ENCODE measurements around the gene RGS2.

RGS2 gene, protein sequence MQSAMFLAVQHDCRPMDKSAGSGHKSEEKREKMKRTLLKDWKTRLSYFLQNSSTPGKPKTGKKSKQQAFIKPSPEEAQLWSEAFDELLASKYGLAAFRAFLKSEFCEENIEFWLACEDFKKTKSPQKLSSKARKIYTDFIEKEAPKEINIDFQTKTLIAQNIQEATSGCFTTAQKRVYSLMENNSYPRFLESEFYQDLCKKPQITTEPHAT

DNA sequence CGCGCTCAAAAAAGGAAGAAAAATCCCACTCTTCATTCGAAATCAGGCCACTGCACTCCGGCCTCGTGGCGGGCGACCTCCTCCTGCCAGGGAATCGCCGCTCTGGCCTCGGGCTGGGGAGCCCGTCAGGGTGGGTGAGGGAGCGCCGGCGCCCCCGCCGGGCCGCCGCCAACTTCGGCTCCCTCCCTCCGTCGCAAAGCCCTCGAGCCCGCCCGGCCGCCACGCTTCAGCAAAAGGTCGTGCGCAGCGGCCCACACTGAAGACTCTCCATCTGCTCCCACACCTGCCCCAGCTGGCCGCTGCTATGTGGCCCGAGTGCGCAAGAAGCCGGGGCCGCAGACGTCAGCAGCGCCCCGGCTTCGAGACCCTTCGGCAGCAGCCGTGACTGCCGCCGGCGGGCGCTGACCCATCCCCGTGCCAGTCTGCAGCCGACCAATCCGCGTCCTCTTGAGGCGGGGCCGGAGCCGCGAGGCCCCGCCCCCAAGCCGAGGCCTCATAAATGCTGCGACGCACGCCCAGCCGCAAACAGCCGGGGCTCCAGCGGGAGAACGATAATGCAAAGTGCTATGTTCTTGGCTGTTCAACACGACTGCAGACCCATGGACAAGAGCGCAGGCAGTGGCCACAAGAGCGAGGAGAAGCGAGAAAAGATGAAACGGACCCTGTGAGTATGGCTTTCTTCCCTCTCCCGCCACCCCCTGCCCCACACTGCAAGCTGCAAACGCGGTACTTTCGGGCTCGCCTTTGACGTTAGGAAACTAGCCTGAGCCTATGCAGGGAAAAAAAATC lies at the start of gene RGS2:
TSS of gene RGS2 (plus strand) at position 522 of the 789 bp plus-strand sequence. CDS start at position 555, 33 bp downstream.
- no peaks in the 10 kb centered on the region for H3K27me3 ChIP-seq (ENCODE audit: low read depth, low read length)
- peak within 1 kb of the TSS; percentile 97 for H3K27ac ChIP-seq (ENCODE audit: low read length)
- H3K4me3 ChIP-seq (ENCODE audit: low read depth in 1 of 2, low read length in 2 of 2), result peak within 1 kb of the TSS; percentile 76 to 89
- H3K9me3 ChIP-seq (ENCODE audit: control insufficient read depth in 1 of 2, low read length in 2 of 2), result no peaks in the 10 kb centered on the region
- peaks cover 20 to 24% of the 10 kb centered on the region in 2 donors for H3K36me3 ChIP-seq (ENCODE audit: control insufficient read depth in 1 of 2, insufficient read depth in 2 of 2, low read length in 2 of 2)
- H3K4me1 ChIP-seq (ENCODE audit: control insufficient read depth in 1 of 2, insufficient read depth in 2 of 2, low read length in 2 of 2), result peaks cover 0 to 7% of the 10 kb centered on the region in 2 donors

DNA sequence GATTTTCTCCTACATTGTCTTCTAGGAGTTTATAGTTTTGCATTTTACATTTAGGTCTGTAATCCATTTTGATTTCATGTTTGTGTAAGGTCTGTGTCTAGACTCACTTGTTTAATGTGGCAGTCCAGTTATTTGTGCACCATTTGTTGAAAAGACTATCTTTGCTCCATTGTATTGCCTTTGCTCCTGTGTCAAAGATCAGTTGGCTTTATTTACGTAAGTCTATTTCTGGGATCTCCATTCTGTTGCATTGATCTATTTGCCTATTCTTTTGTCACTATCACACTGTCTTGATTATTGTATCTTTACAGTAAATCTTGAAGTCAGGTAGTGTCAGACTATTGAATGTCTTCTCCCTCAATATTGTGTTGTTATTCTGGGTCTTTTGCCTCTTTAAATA lies 49.7 kb upstream of the RGS2 start:
- no peak overlapping the region for H3K4me3 ChIP-seq (ENCODE audit: low read depth in 1 of 2, low read length in 2 of 2)
- H3K27ac ChIP-seq (ENCODE audit: low read length), result no peak overlapping the region
- no peaks in the 10 kb centered on the region for H3K9me3 ChIP-seq (ENCODE audit: control insufficient read depth in 1 of 2, low read length in 2 of 2)
- H3K27me3 ChIP-seq (ENCODE audit: low read depth, low read length), result no peaks in the 10 kb centered on the region
- H3K36me3 ChIP-seq (ENCODE audit: control insufficient read depth in 1 of 2, insufficient read depth in 2 of 2, low read length in 2 of 2), result no peaks in the 10 kb centered on the region
- no peaks in the 10 kb centered on the region for H3K4me1 ChIP-seq (ENCODE audit: control insufficient read depth in 1 of 2, insufficient read depth in 2 of 2, low read length in 2 of 2)

DNA sequence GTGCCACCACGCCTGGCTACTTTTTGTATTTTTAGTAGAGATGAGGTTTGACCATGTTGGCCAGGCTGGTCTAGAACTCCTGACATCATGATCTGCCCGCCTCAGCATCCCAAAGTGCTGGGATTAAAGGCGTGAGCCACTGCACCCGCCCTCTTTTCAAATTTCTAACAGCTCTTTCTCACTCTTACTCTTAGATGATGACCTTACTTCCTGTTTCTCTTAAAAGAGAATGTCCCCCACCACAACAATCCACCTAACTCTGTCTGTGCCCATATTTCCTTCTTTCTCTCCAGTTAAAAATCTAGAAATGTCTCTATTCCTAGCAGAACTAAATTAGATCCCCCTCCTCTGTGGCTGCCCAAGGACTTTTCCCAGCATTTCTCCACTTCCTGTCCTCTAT lies 46.6 kb upstream of the RGS2 start:
- H3K9me3 ChIP-seq (ENCODE audit: control insufficient read depth in 1 of 2, low read length in 2 of 2), result no peaks in the 10 kb centered on the region
- no peaks in the 10 kb centered on the region for H3K4me1 ChIP-seq (ENCODE audit: control insufficient read depth in 1 of 2, insufficient read depth in 2 of 2, low read length in 2 of 2)
- H3K36me3 ChIP-seq (ENCODE audit: control insufficient read depth in 1 of 2, insufficient read depth in 2 of 2, low read length in 2 of 2), result no peaks in the 10 kb centered on the region
- no peak overlapping the region for H3K27ac ChIP-seq (ENCODE audit: low read length)
- no peaks in the 10 kb centered on the region for H3K27me3 ChIP-seq (ENCODE audit: low read depth, low read length)
- H3K4me3 ChIP-seq (ENCODE audit: low read depth in 1 of 2, low read length in 2 of 2), result no peak overlapping the region

DNA sequence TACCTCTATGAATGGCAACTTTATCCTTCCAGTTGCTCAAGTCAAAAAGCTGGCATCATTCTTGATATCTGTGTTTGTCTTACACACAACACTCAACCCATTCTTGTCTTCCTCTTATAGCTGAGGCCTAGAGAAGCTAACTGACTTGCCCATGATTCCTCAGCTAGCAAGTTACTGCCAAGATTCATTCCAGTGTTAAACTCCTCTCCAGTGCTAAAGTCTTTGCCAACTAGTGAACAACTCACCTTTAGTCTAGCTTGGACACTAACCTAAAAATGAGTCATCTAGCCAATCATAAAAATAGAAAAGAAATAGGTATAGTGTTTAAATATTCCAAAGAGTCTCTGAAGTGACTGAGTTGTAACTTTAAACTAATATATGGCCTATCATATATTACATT lies 45.6 kb upstream of the RGS2 start:
- Histone ChIP-seq H3K36me3 (ENCODE audit: control insufficient read depth in 1 of 2, insufficient read depth in 2 of 2, low read length in 2 of 2) (no peaks in the 10 kb centered on the region), H3K27ac (ENCODE audit: low read length) (no peak overlapping the region), H3K4me3 (ENCODE audit: low read depth in 1 of 2, low read length in 2 of 2) (no peak overlapping the region), H3K27me3 (ENCODE audit: low read depth, low read length) (no peaks in the 10 kb centered on the region), H3K4me1 (ENCODE audit: control insufficient read depth in 1 of 2, insufficient read depth in 2 of 2, low read length in 2 of 2) (no peaks in the 10 kb centered on the region), H3K9me3 (ENCODE audit: control insufficient read depth in 1 of 2, low read length in 2 of 2) (no peaks in the 10 kb centered on the region)

DNA sequence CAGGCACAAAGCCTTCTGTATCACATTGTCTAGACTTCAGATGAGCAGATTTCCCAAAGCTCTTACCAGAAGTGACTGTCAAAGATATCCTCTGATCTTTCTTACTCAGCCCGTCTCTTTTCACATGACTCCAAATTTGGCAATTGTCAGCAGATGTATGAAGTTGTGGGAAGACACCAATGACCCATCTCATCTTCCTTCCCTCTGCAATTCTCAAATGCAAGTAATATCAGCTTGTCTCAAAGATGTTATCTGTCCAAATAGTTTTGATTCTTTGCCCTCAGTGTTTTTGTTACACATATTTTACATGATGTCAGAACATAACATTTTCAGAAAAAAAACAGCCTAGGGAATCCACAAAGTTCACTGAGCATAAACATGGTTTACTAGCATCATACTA lies 45.1 kb upstream of the RGS2 start:
- H3K4me1 ChIP-seq (ENCODE audit: control insufficient read depth in 1 of 2, insufficient read depth in 2 of 2, low read length in 2 of 2), result no peaks in the 10 kb centered on the region
- H3K36me3 ChIP-seq (ENCODE audit: control insufficient read depth in 1 of 2, insufficient read depth in 2 of 2, low read length in 2 of 2), result no peaks in the 10 kb centered on the region
- no peak overlapping the region for H3K27ac ChIP-seq (ENCODE audit: low read length)

DNA sequence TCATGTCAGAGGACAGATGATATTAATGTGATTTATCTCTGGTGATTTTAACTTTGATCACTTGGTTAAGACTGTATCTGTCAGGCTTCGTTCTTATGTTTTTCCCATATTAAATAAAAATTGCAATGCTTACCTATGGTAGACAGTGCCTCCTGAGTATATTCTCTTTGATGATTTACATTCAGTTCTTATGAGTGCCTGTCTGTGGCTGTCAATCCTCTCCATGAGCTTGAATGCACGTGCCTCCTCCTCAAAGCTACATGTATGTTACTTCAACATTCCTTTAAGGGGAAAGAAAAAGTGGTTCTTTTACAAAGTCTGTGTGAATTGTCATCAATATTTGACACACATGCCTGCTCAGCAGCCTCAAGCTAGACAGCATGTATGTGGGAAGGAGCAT lies 44.2 kb upstream of the RGS2 start:
- Histone ChIP-seq H3K9me3 (ENCODE audit: control insufficient read depth in 1 of 2, low read length in 2 of 2) (no peaks in the 10 kb centered on the region), H3K4me3 (ENCODE audit: low read depth in 1 of 2, low read length in 2 of 2) (no peak overlapping the region), H3K4me1 (ENCODE audit: control insufficient read depth in 1 of 2, insufficient read depth in 2 of 2, low read length in 2 of 2) (no peaks in the 10 kb centered on the region), H3K27ac (ENCODE audit: low read length) (no peak overlapping the region), H3K27me3 (ENCODE audit: low read depth, low read length) (no peaks in the 10 kb centered on the region), H3K36me3 (ENCODE audit: control insufficient read depth in 1 of 2, insufficient read depth in 2 of 2, low read length in 2 of 2) (no peaks in the 10 kb centered on the region)

More for the DNA sequence above, 45.1 kb upstream of the RGS2 start:
- Histone ChIP-seq H3K9me3 (ENCODE audit: control insufficient read depth in 1 of 2, low read length in 2 of 2) (no peaks in the 10 kb centered on the region), H3K27me3 (ENCODE audit: low read depth, low read length) (no peaks in the 10 kb centered on the region), H3K4me3 (ENCODE audit: low read depth in 1 of 2, low read length in 2 of 2) (no peak overlapping the region)

DNA sequence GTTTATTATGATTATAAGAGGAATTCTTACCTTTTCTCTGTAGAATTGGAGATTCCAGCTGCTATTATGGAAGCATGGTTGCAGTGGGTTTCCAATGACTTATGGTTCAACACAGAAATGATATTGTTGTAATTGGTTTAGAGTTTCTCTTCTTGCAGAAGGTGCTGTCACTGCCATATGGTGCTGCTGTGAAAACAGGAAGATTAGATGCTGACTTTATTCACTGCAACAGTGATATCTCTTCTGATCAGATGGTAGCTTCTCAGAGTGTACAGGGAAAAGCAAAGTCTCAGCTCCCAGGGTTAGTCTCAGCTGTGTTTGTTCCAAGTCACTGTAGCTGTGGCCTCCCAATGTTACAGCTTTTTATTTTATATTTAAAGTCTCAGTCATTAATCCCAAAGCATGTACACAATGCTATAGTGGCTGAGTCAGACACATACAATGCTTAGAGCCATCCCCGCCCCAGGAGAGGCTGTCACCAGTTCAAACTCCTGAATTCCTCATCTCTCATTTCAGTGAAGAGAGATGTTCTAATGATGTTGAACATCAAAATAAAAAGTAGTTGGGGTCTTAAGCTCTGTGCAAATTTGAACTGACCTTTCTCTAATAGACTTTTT lies 42.7 kb upstream of the RGS2 start:
- Histone ChIP-seq H3K9me3 (ENCODE audit: control insufficient read depth in 1 of 2, low read length in 2 of 2) (no peaks in the 10 kb centered on the region), H3K27me3 (ENCODE audit: low read depth, low read length) (no peaks in the 10 kb centered on the region), H3K4me1 (ENCODE audit: control insufficient read depth in 1 of 2, insufficient read depth in 2 of 2, low read length in 2 of 2) (no peaks in the 10 kb centered on the region), H3K27ac (ENCODE audit: low read length) (no peak overlapping the region), H3K4me3 (ENCODE audit: low read depth in 1 of 2, low read length in 2 of 2) (no peak overlapping the region), H3K36me3 (ENCODE audit: control insufficient read depth in 1 of 2, insufficient read depth in 2 of 2, low read length in 2 of 2) (no peaks in the 10 kb centered on the region)

DNA sequence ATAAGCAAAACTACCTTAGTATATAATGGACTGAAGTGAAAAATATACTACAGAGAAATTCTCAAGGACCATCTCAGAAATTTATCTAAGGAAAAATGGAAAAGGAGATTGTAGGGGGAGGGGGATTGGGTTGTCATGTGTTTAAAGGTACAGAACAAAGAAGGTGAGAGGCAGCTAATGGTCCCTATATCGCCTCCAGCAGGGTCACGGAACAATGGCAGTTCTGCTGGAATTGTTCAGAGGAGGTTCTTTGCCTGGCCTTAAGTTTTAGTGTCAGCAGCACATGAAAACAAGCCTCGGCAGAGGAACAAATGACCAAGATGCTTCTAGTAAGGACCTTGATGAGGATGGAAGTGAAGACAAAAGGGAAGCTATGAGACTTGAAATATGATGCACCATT lies 42.0 kb upstream of the RGS2 start:
- Histone ChIP-seq H3K36me3 (ENCODE audit: control insufficient read depth in 1 of 2, insufficient read depth in 2 of 2, low read length in 2 of 2) (no peaks in the 10 kb centered on the region), H3K27ac (ENCODE audit: low read length) (no peak overlapping the region), H3K4me3 (ENCODE audit: low read depth in 1 of 2, low read length in 2 of 2) (no peak overlapping the region), H3K9me3 (ENCODE audit: control insufficient read depth in 1 of 2, low read length in 2 of 2) (no peaks in the 10 kb centered on the region), H3K4me1 (ENCODE audit: control insufficient read depth in 1 of 2, insufficient read depth in 2 of 2, low read length in 2 of 2) (no peaks in the 10 kb centered on the region), H3K27me3 (ENCODE audit: low read depth, low read length) (no peaks in the 10 kb centered on the region)

DNA sequence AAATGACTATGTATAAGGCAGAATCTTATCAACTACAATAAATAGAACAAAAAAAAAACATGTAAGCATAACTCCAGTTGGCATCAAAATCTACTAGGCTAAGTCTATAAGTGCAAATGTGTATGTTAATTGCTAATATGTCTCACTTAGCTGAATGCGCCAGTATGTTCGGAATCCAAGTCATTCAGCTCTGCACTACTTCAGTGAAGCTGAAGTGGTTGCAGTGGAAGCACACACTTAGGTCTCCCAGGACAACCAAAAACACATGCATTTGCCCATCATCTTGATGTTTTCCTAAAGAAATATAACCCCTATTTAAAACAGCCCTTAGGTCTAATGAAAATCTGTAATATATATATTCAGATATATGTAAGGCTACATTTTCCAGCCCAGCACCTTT lies 41.0 kb upstream of the RGS2 start:
- no peak overlapping the region for H3K27ac ChIP-seq (ENCODE audit: low read length)
- H3K4me3 ChIP-seq (ENCODE audit: low read depth in 1 of 2, low read length in 2 of 2), result no peak overlapping the region
- no peaks in the 10 kb centered on the region for H3K36me3 ChIP-seq (ENCODE audit: control insufficient read depth in 1 of 2, insufficient read depth in 2 of 2, low read length in 2 of 2)
- no peaks in the 10 kb centered on the region for H3K27me3 ChIP-seq (ENCODE audit: low read depth, low read length)
- no peaks in the 10 kb centered on the region for H3K4me1 ChIP-seq (ENCODE audit: control insufficient read depth in 1 of 2, insufficient read depth in 2 of 2, low read length in 2 of 2)
- H3K9me3 ChIP-seq (ENCODE audit: control insufficient read depth in 1 of 2, low read length in 2 of 2), result no peaks in the 10 kb centered on the region

DNA sequence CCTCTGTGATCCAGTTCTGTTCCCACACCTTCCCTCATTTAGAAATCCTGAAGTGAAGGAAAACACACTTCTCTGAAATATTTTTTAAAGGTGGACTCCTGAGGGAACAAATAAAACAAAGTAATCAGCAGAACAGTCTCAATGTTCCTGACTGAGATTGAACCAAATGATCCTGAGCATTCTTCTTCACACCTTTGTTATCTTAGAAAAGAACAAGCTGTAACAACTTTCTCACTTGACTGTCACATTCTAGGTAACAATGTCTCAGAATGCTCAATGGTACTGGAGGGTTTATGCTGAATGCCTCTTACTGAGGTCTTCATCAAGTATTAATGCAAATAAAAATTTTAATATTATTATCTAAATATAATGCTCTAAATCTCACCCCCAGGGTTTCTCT lies 40.4 kb upstream of the RGS2 start:
- H3K36me3 ChIP-seq (ENCODE audit: control insufficient read depth in 1 of 2, insufficient read depth in 2 of 2, low read length in 2 of 2), result no peaks in the 10 kb centered on the region
- no peaks in the 10 kb centered on the region for H3K4me1 ChIP-seq (ENCODE audit: control insufficient read depth in 1 of 2, insufficient read depth in 2 of 2, low read length in 2 of 2)
- H3K27ac ChIP-seq (ENCODE audit: low read length), result no peak overlapping the region
- no peaks in the 10 kb centered on the region for H3K9me3 ChIP-seq (ENCODE audit: control insufficient read depth in 1 of 2, low read length in 2 of 2)
- no peaks in the 10 kb centered on the region for H3K27me3 ChIP-seq (ENCODE audit: low read depth, low read length)
- no peak overlapping the region for H3K4me3 ChIP-seq (ENCODE audit: low read depth in 1 of 2, low read length in 2 of 2)

DNA sequence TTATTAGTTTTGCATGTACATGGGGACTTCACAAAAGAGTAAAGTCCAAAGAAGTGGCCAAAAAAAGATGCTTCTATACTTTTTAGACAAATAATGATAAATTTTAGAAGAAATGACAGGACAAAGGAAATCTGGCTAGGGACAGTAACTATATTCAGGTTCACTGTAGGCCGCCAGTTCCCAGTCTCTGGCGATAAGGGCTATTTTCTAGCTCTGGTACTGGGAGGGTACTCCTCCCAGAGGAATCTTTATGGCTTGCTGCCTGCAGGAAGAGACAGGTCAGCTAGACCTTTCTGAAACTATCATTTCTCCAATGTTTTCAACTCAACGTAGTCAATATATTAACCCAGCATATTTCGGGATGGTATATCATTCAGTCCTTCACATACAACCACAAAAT lies 37.5 kb upstream of the RGS2 start:
- H3K27ac ChIP-seq (ENCODE audit: low read length), result no peak overlapping the region
- H3K4me3 ChIP-seq (ENCODE audit: low read depth in 1 of 2, low read length in 2 of 2), result no peak overlapping the region

More for the DNA sequence above, 37.5 kb upstream of the RGS2 start:
- Histone ChIP-seq H3K27me3 (ENCODE audit: low read depth, low read length) (no peaks in the 10 kb centered on the region), H3K36me3 (ENCODE audit: control insufficient read depth in 1 of 2, insufficient read depth in 2 of 2, low read length in 2 of 2) (no peaks in the 10 kb centered on the region), H3K9me3 (ENCODE audit: control insufficient read depth in 1 of 2, low read length in 2 of 2) (no peaks in the 10 kb centered on the region), H3K4me1 (ENCODE audit: control insufficient read depth in 1 of 2, insufficient read depth in 2 of 2, low read length in 2 of 2) (no peaks in the 10 kb centered on the region)
